A673 (cell line): Measurements from ENCODE around the gene RAP1GAP. TPM values are rescaled to one million over a fixed set of nuclear protein-coding genes. Genes with fewer than 3 reads are reported as not detected.

Experiments used
- BruUV-seq: library from RNA; stranded (reverse); fragments of 400-500 nt; replicated peaks from 2 replicates; lab custom pipeline; 2021; lab: Mats Ljungman, UMichigan
- CTCF ChIA-PET: fragments of 300-600 bp; sonication (Branson Sonifier 250); formaldehyde crosslinking; loops from one replicate; lab custom pipeline; 2022; ENCODE audit warnings: antibody characterized with exemption; lab: Charles Lee
- POLR2A ChIA-PET: fragments of 300-600 bp; sonication (Branson Sonifier 250); formaldehyde crosslinking; loops from one replicate; lab custom pipeline; 2022; ENCODE audit warnings: antibody characterized with exemption; ENCODE audit not compliant: low non-redundant PET; lab: Charles Lee
- DNase-seq: peaks from one replicate; pipeline ENCODE4 v3.0.0-alpha.2; 2015; ENCODE audit warnings: low spot score
- H3K27ac ChIP-seq: fragments of 200-600 bp; sonication (generic); 2 replicates; pipeline ENCODE4 v1.5.1; 2016; ENCODE audit warnings: mixed run types, low read depth, mild to moderate bottlenecking, mixed read lengths, antibody characterized with exemption, low read length; ENCODE audit not compliant: poor library complexity, severe bottlenecking
- H3K27me3 ChIP-seq: fragments of 200-600 bp; sonication (generic); replicated peaks from 2 replicates; pipeline ENCODE4 v1.6.1; 2017; ENCODE audit warnings: mixed run types, low read depth, mild to moderate bottlenecking, mixed read lengths, antibody characterized with exemption, low read length; ENCODE audit not compliant: insufficient read depth, poor library complexity
- H3K36me3 ChIP-seq: fragments of 200-600 bp; sonication (generic); 2 replicates; pipeline ENCODE4 v1.6.1; 2016; ENCODE audit warnings: mixed run types, mild to moderate bottlenecking, mixed read lengths, antibody characterized with exemption, low read length; ENCODE audit not compliant: insufficient read depth, poor library complexity, severe bottlenecking
- H3K4me1 ChIP-seq: fragments of 200-600 bp; sonication (generic); 2 replicates; pipeline ENCODE4 v1.6.1; 2017; ENCODE audit warnings: mixed run types, mild to moderate bottlenecking, mixed read lengths, antibody characterized with exemption, low read length; ENCODE audit not compliant: insufficient read depth, poor library complexity, severe bottlenecking
- H3K4me3 ChIP-seq: fragments of 200-600 bp; sonication (generic); 2 replicates; pipeline ENCODE4 v1.5.1; 2016; ENCODE audit warnings: low read depth, mixed run types, mild to moderate bottlenecking, mixed read lengths, low read length; ENCODE audit not compliant: poor library complexity, severe bottlenecking
- H3K9me3 ChIP-seq: fragments of 200-600 bp; sonication (generic); 2 replicates; pipeline ENCODE4 v1.6.1; 2016; ENCODE audit warnings: mixed run types, low read depth, mild to moderate bottlenecking, mixed read lengths, antibody characterized with exemption, low read length; ENCODE audit not compliant: poor library complexity, severe bottlenecking
- CTCF ChIP-seq: fragments of 300-800, 200-600 bp; sonication (generic); conservative IDR thresholded peaks from 2 replicates; pipeline ENCODE4 v1.5.1; 2017; ENCODE audit warnings: low read depth, mild to moderate bottlenecking, antibody characterized with exemption, low read length, moderate library complexity, mixed read lengths
- EZH2 ChIP-seq: fragments of 200-600 bp; sonication (generic); IDR thresholded peaks from 2 replicates; pipeline ENCODE4 v1.6.1; 2017; ENCODE audit warnings: borderline replicate concordance, low read depth, mild to moderate bottlenecking, mixed read lengths, antibody characterized with exemption, low read length; ENCODE audit not compliant: poor library complexity, severe bottlenecking
- intact Hi-C: fragments of 100-400 bp; cut with micrococcal nuclease; formaldehyde crosslinking; loops from one replicate; pipeline ENCODE4 v1.10.0; 2022; ENCODE audit not compliant: unreplicated experiment
- total RNA-seq: library from RNA; stranded (reverse); gene quantifications from 2 replicates; pipeline ENCODE4 v1.2.3, GENCODE V29; 2021

RAP1GAP gene
- total RNA-seq, 1 experiment from 2014 or later = 37.7 TPM

- DNase-seq = no peak
- no peaks in the 10 kb centered on the region for H3K36me3 ChIP-seq
- intact Hi-C loops = loop anchor here (5.0 to 10.0 kb wide), 2 partner anchors 91 to 344 kb away; partner anchors contain the start of gene ALPL
- no peaks in the 10 kb centered on the region for H3K9me3 ChIP-seq
- BruUV-seq = no TSS peak
- no peak overlapping the region for H3K27ac ChIP-seq
- TF ChIP-seq CTCF = no peak
- no peak overlapping the region for H3K4me3 ChIP-seq
- H3K4me1 ChIP-seq = no peaks in the 10 kb centered on the region
- no peaks in the 10 kb centered on the region for H3K27me3 ChIP-seq
- ChIA-PET CTCF (no interaction called here), POLR2A (no interaction called here)
Measured at GRCh38 chr1:21598417-21598816, 70.7 kb downstream of the RAP1GAP start.

- CTCF ChIA-PET = no interaction called here
- no peaks in the 10 kb centered on the region for H3K36me3 ChIP-seq
- H3K27ac ChIP-seq = no peak overlapping the region
- no peaks in the 10 kb centered on the region for H3K27me3 ChIP-seq
- no peak for TF ChIP-seq CTCF
- no peak for TF ChIP-seq EZH2
- no peaks in the 10 kb centered on the region for H3K9me3 ChIP-seq
- POLR2A ChIA-PET = no interaction called here
- intact Hi-C loops = loop anchor here (5.0 to 10.0 kb wide), 2 partner anchors 90 to 343 kb away; partner anchors contain the start of gene ALPL
- no peak overlapping the region for H3K4me3 ChIP-seq
- no peak for DNase-seq
- H3K4me1 ChIP-seq = no peaks in the 10 kb centered on the region
- no TSS peak for BruUV-seq
Measured at GRCh38 chr1:21597753-21598152, 71.4 kb downstream of the RAP1GAP start.

- TF ChIP-seq EZH2 = no peak
- Histone ChIP-seq H3K36me3 (no peaks in the 10 kb centered on the region), H3K27ac (no peak overlapping the region), H3K9me3 (no peaks in the 10 kb centered on the region), H3K27me3 (no peaks in the 10 kb centered on the region), H3K4me3 (no peak overlapping the region), H3K4me1 (peaks cover under 1% of the 10 kb centered on the region)
- DNase-seq = no peak
- intact Hi-C loops = loop anchor here (5.0 to 10.0 kb wide), 2 partner anchors 89 to 342 kb away; partner anchors contain the start of gene ALPL
- ChIA-PET POLR2A (no interaction called here), CTCF (no interaction called here)
- no TSS peak for BruUV-seq
Measured at GRCh38 chr1:21596628-21597027, 72.5 kb downstream of the RAP1GAP start.

- Histone ChIP-seq H3K36me3 (no peaks in the 10 kb centered on the region), H3K4me3 (no peak overlapping the region), H3K4me1 (peaks cover 5% of the 10 kb centered on the region), H3K27me3 (no peaks in the 10 kb centered on the region), H3K27ac (no peak overlapping the region), H3K9me3 (no peaks in the 10 kb centered on the region)
- no TSS peak for BruUV-seq
- CTCF ChIA-PET = interaction anchor here (1.3 kb wide), 1 partner anchor 226 kb away, joined by 3 read pairs; no protein-coding TSS in a partner anchor
- TF ChIP-seq CTCF (no peak), EZH2 (no peak)
- no peak for DNase-seq
- POLR2A ChIA-PET = no interaction called here
- intact Hi-C loops = loop anchor here (5.0 to 10.0 kb wide), 2 partner anchors 89 to 341 kb away; partner anchors contain the start of gene ALPL
Measured at GRCh38 chr1:21596174-21596573, 73.0 kb downstream of the RAP1GAP start.
